Kidney epithelial cell (primary cell): ENCODE results near the gene CCSAP. TPM values are rescaled to one million over a fixed set of nuclear protein-coding genes. Genes with fewer than 3 reads are reported as not detected.

Source experiments
- DNase-seq: peaks from one replicate; pipeline ENCODE4 v3.0.0-alpha.2; 2010; ENCODE audit warnings: low read depth
- H3K27me3 ChIP-seq: 2 replicates; pipeline ENCODE4 v1.6.0; 2011; ENCODE audit warnings: low read length; ENCODE audit not compliant: control insufficient read depth, insufficient read depth
- H3K36me3 ChIP-seq: 2 replicates; pipeline ENCODE4 v1.5.1; 2011; ENCODE audit warnings: low read length; ENCODE audit not compliant: control insufficient read depth, insufficient read depth
- H3K4me3 ChIP-seq: 2 replicates; pipeline ENCODE4 v1.5.1; 2011; ENCODE audit warnings: low read depth, mild to moderate bottlenecking, control low read depth, low read length
- total RNA-seq: library from RNA; depleted of rRNA; stranded (reverse); fragments of >200 nt; gene quantifications from 2 replicates; pipeline ENCODE4 v1.2.3, GENCODE V29; 2015
- TF ChIP-seq, protein P1 (sequence below): IDR thresholded peaks from 2 replicates; pipeline ENCODE4 v1.5.1; 2011; ENCODE audit warnings: mild to moderate bottlenecking, moderate library complexity, low read length, control low read depth, inconsistent platforms; ENCODE audit not compliant: insufficient read depth, poor library complexity, severe bottlenecking

CCSAP gene
- total RNA-seq, 1 donor from 2014 or later, result 3.0 TPM

DNA sequence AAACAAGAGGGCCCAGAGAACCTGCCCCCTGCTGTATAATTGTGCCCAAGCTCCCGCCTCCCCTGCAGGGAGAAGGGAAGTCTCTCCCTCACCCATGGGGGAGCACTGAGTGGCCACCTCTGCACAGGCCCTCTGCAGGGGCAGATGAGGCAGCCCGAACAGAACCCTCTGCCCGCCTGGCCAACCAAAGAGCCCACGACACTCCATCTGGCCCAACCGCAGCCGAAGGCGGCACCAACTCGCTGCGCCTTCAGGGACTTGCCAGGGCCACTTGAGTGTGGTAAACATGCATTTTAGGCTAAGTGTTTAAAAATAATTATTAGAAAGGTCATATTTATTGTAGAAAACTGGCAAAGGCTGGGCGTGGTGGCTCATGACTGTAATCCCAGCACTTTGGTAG lies 34.6 kb upstream of the CCSAP start:
- H3K4me3 ChIP-seq, result no peak overlapping the region
- no peak for DNase-seq
- H3K27me3 ChIP-seq, result no peaks in the 10 kb centered on the region
- H3K36me3 ChIP-seq, result no peaks in the 10 kb centered on the region
- TF ChIP-seq, protein P1, sequence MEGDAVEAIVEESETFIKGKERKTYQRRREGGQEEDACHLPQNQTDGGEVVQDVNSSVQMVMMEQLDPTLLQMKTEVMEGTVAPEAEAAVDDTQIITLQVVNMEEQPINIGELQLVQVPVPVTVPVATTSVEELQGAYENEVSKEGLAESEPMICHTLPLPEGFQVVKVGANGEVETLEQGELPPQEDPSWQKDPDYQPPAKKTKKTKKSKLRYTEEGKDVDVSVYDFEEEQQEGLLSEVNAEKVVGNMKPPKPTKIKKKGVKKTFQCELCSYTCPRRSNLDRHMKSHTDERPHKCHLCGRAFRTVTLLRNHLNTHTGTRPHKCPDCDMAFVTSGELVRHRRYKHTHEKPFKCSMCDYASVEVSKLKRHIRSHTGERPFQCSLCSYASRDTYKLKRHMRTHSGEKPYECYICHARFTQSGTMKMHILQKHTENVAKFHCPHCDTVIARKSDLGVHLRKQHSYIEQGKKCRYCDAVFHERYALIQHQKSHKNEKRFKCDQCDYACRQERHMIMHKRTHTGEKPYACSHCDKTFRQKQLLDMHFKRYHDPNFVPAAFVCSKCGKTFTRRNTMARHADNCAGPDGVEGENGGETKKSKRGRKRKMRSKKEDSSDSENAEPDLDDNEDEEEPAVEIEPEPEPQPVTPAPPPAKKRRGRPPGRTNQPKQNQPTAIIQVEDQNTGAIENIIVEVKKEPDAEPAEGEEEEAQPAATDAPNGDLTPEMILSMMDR, result no peak

DNA sequence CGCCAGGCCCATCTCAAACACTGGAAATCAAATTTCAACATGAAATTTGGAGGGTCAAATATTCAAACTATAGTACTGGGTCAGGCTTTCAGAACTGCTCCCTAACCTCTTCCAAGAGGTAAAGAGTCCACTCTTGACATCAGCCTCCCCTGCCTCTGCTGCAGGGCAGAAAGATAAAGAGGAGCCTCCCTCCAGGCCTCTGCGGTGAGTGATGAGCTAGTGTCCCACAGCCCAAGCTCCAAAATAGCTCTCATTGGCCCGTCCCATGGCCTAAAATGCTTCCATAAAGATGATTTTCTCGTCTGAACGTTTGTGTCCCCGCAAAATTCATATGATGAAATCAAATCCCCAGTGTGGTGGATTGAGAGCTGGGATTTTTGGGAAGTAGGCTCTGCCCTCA lies 33.7 kb upstream of the CCSAP start:
- TF ChIP-seq, protein P1, result no peak
- no peak for DNase-seq
- H3K27me3 ChIP-seq, result no peaks in the 10 kb centered on the region

DNA sequence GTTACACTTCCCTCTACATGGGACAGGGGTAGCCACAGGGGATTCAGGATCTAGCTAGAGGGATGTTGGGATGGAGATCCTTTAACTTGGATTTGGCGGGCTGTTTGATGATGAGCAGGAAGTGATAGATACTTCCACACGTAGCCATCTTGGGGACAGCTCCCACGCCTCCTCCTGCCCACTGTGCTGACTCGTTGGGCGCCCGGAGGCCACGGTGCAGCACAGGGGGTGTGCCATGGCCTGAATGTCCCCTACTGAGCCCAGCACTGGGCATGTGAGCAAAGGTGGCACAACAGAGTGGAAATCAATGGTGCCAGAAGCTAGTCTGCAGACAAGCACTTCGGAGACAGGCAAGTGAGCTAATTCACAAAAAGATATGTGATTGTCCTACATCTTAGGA lies 31.6 kb upstream of the CCSAP start:
- no peak for DNase-seq
- TF ChIP-seq, protein P1, result no peak
- Histone ChIP-seq H3K27me3 (no peaks in the 10 kb centered on the region), H3K36me3 (no peaks in the 10 kb centered on the region), H3K4me3 (no peak overlapping the region)

More for the DNA sequence above, 33.7 kb upstream of the CCSAP start:
- H3K36me3 ChIP-seq, result no peaks in the 10 kb centered on the region
- H3K4me3 ChIP-seq, result no peak overlapping the region

DNA sequence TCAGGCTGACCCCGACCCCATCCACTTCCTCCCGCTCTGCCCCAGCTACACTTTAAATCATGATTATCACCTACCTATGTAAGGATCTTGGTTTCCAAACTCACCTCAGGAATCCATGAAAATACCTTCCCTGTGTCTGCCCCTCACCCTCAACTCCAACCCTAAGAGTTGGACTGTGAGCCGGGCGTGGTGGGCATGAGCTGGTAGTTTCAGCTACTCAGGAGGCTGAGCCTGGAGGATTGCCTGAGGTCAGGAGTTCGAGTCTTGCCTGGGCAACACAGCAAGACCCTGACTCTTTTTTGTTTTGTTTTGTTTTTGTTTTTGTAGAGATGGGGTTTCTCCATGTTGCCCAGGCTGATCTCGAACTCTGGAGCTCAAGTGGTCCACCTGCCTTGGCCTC lies 30.5 kb upstream of the CCSAP start:
- no peak for DNase-seq
- TF ChIP-seq, protein P1, result no peak
- no peaks in the 10 kb centered on the region for H3K27me3 ChIP-seq
- no peak overlapping the region for H3K4me3 ChIP-seq
- no peaks in the 10 kb centered on the region for H3K36me3 ChIP-seq

DNA sequence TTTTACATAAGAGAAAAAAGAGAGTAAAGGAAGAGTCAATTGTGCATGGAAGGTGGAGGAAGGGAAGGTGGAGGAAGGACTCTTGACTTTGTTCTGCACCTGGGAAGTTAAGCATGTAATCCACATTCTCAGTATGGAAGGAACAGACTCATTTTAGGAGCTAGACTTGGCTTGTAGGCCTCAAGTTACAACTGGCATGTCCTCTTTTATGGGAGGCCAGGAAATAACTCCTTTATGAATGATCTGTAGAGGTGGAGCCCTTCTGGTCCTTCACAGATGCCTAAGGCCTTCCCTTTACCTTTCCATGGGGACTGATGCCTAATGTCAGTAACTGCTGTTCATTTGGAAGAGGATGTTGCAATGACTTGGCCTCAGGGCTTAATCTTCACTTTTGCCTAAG lies 29.4 kb upstream of the CCSAP start:
- DNase-seq, result no peak
- Histone ChIP-seq H3K4me3 (no peak overlapping the region), H3K36me3 (no peaks in the 10 kb centered on the region), H3K27me3 (no peaks in the 10 kb centered on the region)
- TF ChIP-seq, protein P1, result no peak

DNA sequence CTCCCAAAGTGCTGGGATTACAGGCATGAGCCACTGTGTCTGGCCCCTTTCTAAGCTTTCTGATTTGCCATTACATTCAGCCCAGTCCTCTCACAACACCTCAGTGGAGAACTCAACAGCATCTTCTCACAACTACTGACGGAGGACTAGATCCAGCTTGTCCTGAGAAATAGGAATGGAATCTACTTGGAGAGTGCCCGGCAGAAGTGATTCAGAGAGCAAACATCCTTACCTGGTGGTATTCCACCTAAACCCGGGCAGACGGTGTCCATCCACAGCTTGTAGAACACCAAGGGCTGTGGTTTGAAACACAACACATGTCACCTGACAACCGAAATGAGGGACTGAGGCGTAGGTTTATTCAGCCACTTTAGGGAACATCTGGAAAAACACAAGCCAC lies 28.8 kb upstream of the CCSAP start:
- H3K36me3 ChIP-seq, result no peaks in the 10 kb centered on the region
- TF ChIP-seq, protein P1, result no peak
- no peak overlapping the region for H3K4me3 ChIP-seq
- H3K27me3 ChIP-seq, result no peaks in the 10 kb centered on the region
- no peak for DNase-seq
